ENCODE data around the gene CIT.
"Not testable (repeated sequence)": the region's sequence is repeated elsewhere in the genome, so short reads cannot be mapped to it uniquely, and the experiment has no call there.

Gene CIT

GRCh38 chr12:119710374-119710964 is 166.7 kb downstream of the CIT start:
- Histone ChIP-seq H3K4me3 (ENCODE audit: low read depth, low read length, poor library complexity, severe bottlenecking) (no peak overlapping the region), H2AFZ (ENCODE audit: low read length) (no peak overlapping the region), H4K20me1 (ENCODE audit: insufficient read depth, low read length) (no peaks in the 10 kb centered on the region), H3K9ac (ENCODE audit: low read length) (no peak overlapping the region), H3K4me2 (ENCODE audit: low read length) (no peak overlapping the region), H3K9me2 (ENCODE audit: low read depth, low read length) (no peaks in the 10 kb centered on the region), H3K9me3 (ENCODE audit: low read length) (no peaks in the 10 kb centered on the region), H3K27me3 (ENCODE audit: insufficient read depth, low read length) (no peaks in the 10 kb centered on the region), H3K4me1 (ENCODE audit: insufficient read depth, low read length, severe bottlenecking) (no peaks in the 10 kb centered on the region), H3K36me3 (ENCODE audit: insufficient read depth, low read length) (peaks cover 89% of the 10 kb centered on the region), H3K79me2 (ENCODE audit: insufficient read depth, low read length) (no peaks in the 10 kb centered on the region), H3K27ac (ENCODE audit: low read depth, low read length, poor library complexity, severe bottlenecking) (no peak overlapping the region), H3F3A (ENCODE audit: insufficient read depth, low read length) (no peaks in the 10 kb centered on the region)
- no peak for TF ChIP-seq EZH2 (IDR thresholded peaks at IDR 0.05; ENCODE audit: borderline replicate concordance, low read length)
- TF ChIP-seq, protein P1, sequence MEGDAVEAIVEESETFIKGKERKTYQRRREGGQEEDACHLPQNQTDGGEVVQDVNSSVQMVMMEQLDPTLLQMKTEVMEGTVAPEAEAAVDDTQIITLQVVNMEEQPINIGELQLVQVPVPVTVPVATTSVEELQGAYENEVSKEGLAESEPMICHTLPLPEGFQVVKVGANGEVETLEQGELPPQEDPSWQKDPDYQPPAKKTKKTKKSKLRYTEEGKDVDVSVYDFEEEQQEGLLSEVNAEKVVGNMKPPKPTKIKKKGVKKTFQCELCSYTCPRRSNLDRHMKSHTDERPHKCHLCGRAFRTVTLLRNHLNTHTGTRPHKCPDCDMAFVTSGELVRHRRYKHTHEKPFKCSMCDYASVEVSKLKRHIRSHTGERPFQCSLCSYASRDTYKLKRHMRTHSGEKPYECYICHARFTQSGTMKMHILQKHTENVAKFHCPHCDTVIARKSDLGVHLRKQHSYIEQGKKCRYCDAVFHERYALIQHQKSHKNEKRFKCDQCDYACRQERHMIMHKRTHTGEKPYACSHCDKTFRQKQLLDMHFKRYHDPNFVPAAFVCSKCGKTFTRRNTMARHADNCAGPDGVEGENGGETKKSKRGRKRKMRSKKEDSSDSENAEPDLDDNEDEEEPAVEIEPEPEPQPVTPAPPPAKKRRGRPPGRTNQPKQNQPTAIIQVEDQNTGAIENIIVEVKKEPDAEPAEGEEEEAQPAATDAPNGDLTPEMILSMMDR (IDR thresholded peaks at IDR 0.05; ENCODE audit: low read length), result no peak

DNA sequence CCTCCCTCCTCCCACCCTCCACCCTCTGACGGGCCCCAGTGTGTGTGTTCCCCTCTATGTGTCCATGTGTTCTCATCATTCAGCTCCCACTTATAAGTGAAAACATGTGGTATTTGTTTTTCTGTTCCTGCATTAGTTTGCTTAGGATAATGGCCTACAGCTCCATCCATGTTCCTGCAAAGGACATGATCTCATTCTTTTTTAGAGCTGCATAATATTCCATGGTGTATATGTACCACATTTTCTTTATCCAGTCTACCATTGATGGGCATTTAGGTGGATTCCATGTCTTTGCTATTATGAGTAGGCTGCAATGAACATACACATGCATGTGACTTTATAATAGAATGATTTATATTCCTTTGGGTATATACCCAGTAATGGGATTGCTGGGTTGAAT is 170.7 kb downstream of the CIT start:
- not testable (repeated sequence) for H3K9me3 ChIP-seq (ENCODE audit: low read length); H3K79me2 ChIP-seq (ENCODE audit: insufficient read depth, low read length); H3K9ac ChIP-seq (ENCODE audit: low read length); H4K20me1 ChIP-seq (ENCODE audit: insufficient read depth, low read length); H3K27ac ChIP-seq (ENCODE audit: low read depth, low read length, poor library complexity, severe bottlenecking); H3K27me3 ChIP-seq (ENCODE audit: insufficient read depth, low read length); H3K4me3 ChIP-seq (ENCODE audit: low read depth, low read length, poor library complexity, severe bottlenecking); H2AFZ ChIP-seq (ENCODE audit: low read length); H3K4me2 ChIP-seq (ENCODE audit: low read length); H3F3A ChIP-seq (ENCODE audit: insufficient read depth, low read length); H3K9me2 ChIP-seq (ENCODE audit: low read depth, low read length); H3K4me1 ChIP-seq (ENCODE audit: insufficient read depth, low read length, severe bottlenecking)
- peaks cover 55% of the 10 kb centered on the region for H3K36me3 ChIP-seq (ENCODE audit: insufficient read depth, low read length)

- no peaks in the 10 kb centered on the region for H3K9me2 ChIP-seq (ENCODE audit: low read depth, low read length)
- H3K27ac ChIP-seq (ENCODE audit: low read depth, low read length, poor library complexity, severe bottlenecking), result no peak overlapping the region
- no peak overlapping the region for H3K4me3 ChIP-seq (ENCODE audit: low read depth, low read length, poor library complexity, severe bottlenecking)
- no peaks in the 10 kb centered on the region for H4K20me1 ChIP-seq (ENCODE audit: insufficient read depth, low read length)
- H3K36me3 ChIP-seq (ENCODE audit: insufficient read depth, low read length), result peaks cover 48% of the 10 kb centered on the region
- H3K27me3 ChIP-seq (ENCODE audit: insufficient read depth, low read length), result no peaks in the 10 kb centered on the region
- no peaks in the 10 kb centered on the region for H3K9me3 ChIP-seq (ENCODE audit: low read length)
- H3K9ac ChIP-seq (ENCODE audit: low read length), result no peak overlapping the region
- H3F3A ChIP-seq (ENCODE audit: insufficient read depth, low read length), result no peaks in the 10 kb centered on the region
- H3K4me2 ChIP-seq (ENCODE audit: low read length), result no peak overlapping the region
- TF ChIP-seq, protein P1 (IDR thresholded peaks at IDR 0.05; ENCODE audit: low read length), result no peak
- no peak for TF ChIP-seq EZH2 (IDR thresholded peaks at IDR 0.05; ENCODE audit: borderline replicate concordance, low read length)
- H3K4me1 ChIP-seq (ENCODE audit: insufficient read depth, low read length, severe bottlenecking), result no peaks in the 10 kb centered on the region
- H3K79me2 ChIP-seq (ENCODE audit: insufficient read depth, low read length), result no peaks in the 10 kb centered on the region
- no peak overlapping the region for H2AFZ ChIP-seq (ENCODE audit: low read length)
Measured at GRCh38 chr12:119705182-119705581, 171.9 kb downstream of the CIT start.

- TF ChIP-seq, protein P1 (IDR thresholded peaks at IDR 0.05; ENCODE audit: low read length), result no peak
- TF ChIP-seq EZH2 (IDR thresholded peaks at IDR 0.05; ENCODE audit: borderline replicate concordance, low read length), result no peak
- Histone ChIP-seq H3K9me3 (ENCODE audit: low read length) (no peaks in the 10 kb centered on the region), H4K20me1 (ENCODE audit: insufficient read depth, low read length) (no peaks in the 10 kb centered on the region), H3K9me2 (ENCODE audit: low read depth, low read length) (no peaks in the 10 kb centered on the region), H3K36me3 (ENCODE audit: insufficient read depth, low read length) (peaks cover 47% of the 10 kb centered on the region), H3F3A (ENCODE audit: insufficient read depth, low read length) (no peaks in the 10 kb centered on the region), H2AFZ (ENCODE audit: low read length) (no peak overlapping the region), H3K4me1 (ENCODE audit: insufficient read depth, low read length, severe bottlenecking) (no peaks in the 10 kb centered on the region), H3K27me3 (ENCODE audit: insufficient read depth, low read length) (no peaks in the 10 kb centered on the region), H3K27ac (ENCODE audit: low read depth, low read length, poor library complexity, severe bottlenecking) (no peak overlapping the region), H3K9ac (ENCODE audit: low read length) (no peak overlapping the region), H3K79me2 (ENCODE audit: insufficient read depth, low read length) (no peaks in the 10 kb centered on the region), H3K4me2 (ENCODE audit: low read length) (no peak overlapping the region), H3K4me3 (ENCODE audit: low read depth, low read length, poor library complexity, severe bottlenecking) (no peak overlapping the region)
Measured at GRCh38 chr12:119704065-119704747, 172.9 kb downstream of the CIT start.

All from OCI-LY1 (cell line).